ENCODE measurements around the gene SHISA2. TPM values are rescaled to one million over a fixed set of nuclear protein-coding genes. Genes with fewer than 3 reads are reported as not detected.
A peak's percentile ranks its signal among the peaks of the same experiment; 100 is the strongest.

Gene SHISA2
- total and polyA plus RNA-seq, 2 of the 8 experiments (the other 6 are each of a cell fraction or from before 2014, with no cell fraction given): 10.2 to 23.8 TPM

- TF ChIP-seq RNF2 (IDR thresholded peaks at IDR 0.05; ENCODE audit: borderline replicate concordance, low read depth, low read length, missing control alignments, poor library complexity, severe bottlenecking): peak; percentile 48
- peak; percentile 40; the same call in 1 of the 2 replicates for TF ChIP-seq YY1 (IDR thresholded peaks at IDR 0.05; ENCODE audit: low read depth, low read length)
- peak in 1 of 3 experiments; percentile 13; a peak in 1 of 4 replicates for TF ChIP-seq CTCF (IDR thresholded peaks at IDR 0.05; ENCODE audit: control extremely low read depth in 1 of 3, insufficient read depth in 1 of 3, low read depth in 1 of 3, low read length in 3 of 3)
- TF ChIP-seq CHD2 (IDR thresholded peaks at IDR 0.05; ENCODE audit: low read length): no peak
- TF ChIP-seq HDAC2 (IDR thresholded peaks at IDR 0.05; ENCODE audit: borderline replicate concordance in 1 of 2, low read depth in 2 of 2, low read length in 2 of 2): peak in 1 of 2 experiments; percentile 22; a peak in 1 of 4 replicates
- peak; percentile 17 for TF ChIP-seq ASH2L (IDR thresholded peaks at IDR 0.05; ENCODE audit: low read length)
- TF ChIP-seq RBBP5 (IDR thresholded peaks at IDR 0.05; ENCODE audit: borderline replicate concordance, low read depth, low read length): 0 out of 2 replicates have a peak, but pooled peaks have one; percentile 42
- TF ChIP-seq TAF7 (optimal IDR thresholded peaks at IDR 0.05; ENCODE audit: borderline replicate concordance, low read depth, low read length): peak; percentile 27
- no peak for TF ChIP-seq SP2 (IDR thresholded peaks at IDR 0.05; ENCODE audit: low read length)
- no peak for TF ChIP-seq BRCA1 (IDR thresholded peaks at IDR 0.05; ENCODE audit: low read depth, low read length)
- TF ChIP-seq TBP (IDR thresholded peaks at IDR 0.05; ENCODE audit: low read depth, low read length): no peak
- TF ChIP-seq E2F6 (IDR thresholded peaks at IDR 0.05): peak; percentile 85
- peak in 1 of 2 experiments; percentile 6; a peak in 2 of 4 replicates for TF ChIP-seq RAD21 (IDR thresholded peaks at IDR 0.05 in 1 of 2, conservative IDR thresholded peaks at IDR 0.05 in 1 of 2; ENCODE audit: low read depth in 2 of 2, low read length in 2 of 2)
Observed at GRCh38 chr13:26050568-26051230, 1.1 kb downstream of the SHISA2 start (continued).
